ENCODE measurements around the gene OSBPL2. TPM values are rescaled to one million over a fixed set of nuclear protein-coding genes. Genes with fewer than 3 reads are reported as not detected.

OSBPL2 gene
- total and polyA plus RNA-seq, 2 donors (not counting 3 experiments of a cell fraction or from before 2014, with no cell fraction given): 13.1 to 33.0 TPM

DNA sequence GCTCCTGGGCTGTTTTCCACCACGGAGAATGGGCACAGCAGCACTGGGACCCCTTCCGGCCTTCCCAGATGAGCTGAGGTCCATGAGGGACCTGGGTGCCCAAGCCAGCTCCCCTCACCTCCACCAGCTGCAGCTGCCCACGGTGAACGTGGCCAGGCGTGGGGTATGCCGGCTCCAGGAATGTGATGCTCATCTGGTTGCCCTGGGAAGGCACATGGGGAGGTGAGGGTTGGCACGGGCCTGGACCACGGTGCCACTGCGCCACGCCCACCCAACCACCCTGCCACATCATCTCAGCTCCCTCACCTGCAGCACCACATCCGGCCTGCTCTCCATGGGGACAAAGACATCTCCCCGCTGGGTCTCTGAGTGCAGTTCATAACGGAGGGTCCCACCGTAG, 88.2 kb downstream of the OSBPL2 start:
- dilution Hi-C loops (cut with MboI; ENCODE audit: extremely low pct_ligation_motif_present, low sequenced_read_pairs): no loop called here
- CTCF ChIA-PET: interaction anchor here (0.9 to 1.5 kb wide), 2 partner anchors 37 to 56 kb away, joined by 3 to 6 read pairs; no protein-coding TSS in a partner anchor
- no peaks in the 10 kb centered on the region for H3K79me2 ChIP-seq (ENCODE audit: control insufficient read depth, insufficient read depth, low read length)
- H4K20me1 ChIP-seq (replicated peaks; ENCODE audit: control insufficient read depth, extremely low read depth, insufficient read depth, low read length): no peaks in the 10 kb centered on the region
- DNase-seq (ENCODE audit: low read depth, low spot score) (no peak), FAIRE-seq (no peak)
- POLR2A ChIA-PET: no interaction called here
- H3K27me3 ChIP-seq (ENCODE audit: control insufficient read depth in 2 of 2, insufficient read depth in 2 of 2, low read length in 2 of 2): no peaks in the 10 kb centered on the region
- H3K27ac ChIP-seq (ENCODE audit: insufficient read depth, low read depth, low read length): no peak overlapping the region
- no peak overlapping the region for H2AFZ ChIP-seq (ENCODE audit: low read depth, low read length)
- H3K9ac ChIP-seq (replicated peaks; ENCODE audit: extremely low read depth, insufficient read depth, low read length): no peak overlapping the region
- no peak for TF ChIP-seq POLR2AphosphoS5 (IDR thresholded peaks at IDR 0.05; ENCODE audit: insufficient read depth, low read depth, low read length)
- no peak for TF ChIP-seq MYC (IDR thresholded peaks at IDR 0.05; ENCODE audit: low read depth, low read length)
- no peak for TF ChIP-seq GATA2 (IDR thresholded peaks at IDR 0.05; ENCODE audit: insufficient read depth, insufficient read length, low read depth, low read length)
- TF ChIP-seq, protein P1, sequence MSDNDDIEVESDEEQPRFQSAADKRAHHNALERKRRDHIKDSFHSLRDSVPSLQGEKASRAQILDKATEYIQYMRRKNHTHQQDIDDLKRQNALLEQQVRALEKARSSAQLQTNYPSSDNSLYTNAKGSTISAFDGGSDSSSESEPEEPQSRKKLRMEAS (IDR thresholded peaks at IDR 0.05; ENCODE audit: insufficient read depth, insufficient read length): no peak
- TF ChIP-seq EZH2 (IDR thresholded peaks at IDR 0.05; ENCODE audit: borderline replicate concordance, low read depth, low read length, severe bottlenecking): no peak
- no peak for TF ChIP-seq CTCF (IDR thresholded peaks at IDR 0.05; ENCODE audit: extremely low read depth in 1 of 2, insufficient read depth in 1 of 2, low read depth in 1 of 2, low read length in 2 of 2)
- H3K4me2 ChIP-seq (ENCODE audit: insufficient read depth, low read length): no peak overlapping the region
- H3K4me1 ChIP-seq (ENCODE audit: control insufficient read depth, extremely low read depth, insufficient read depth, low read length): no peaks in the 10 kb centered on the region
- BruUV-seq (replicated peaks): no TSS peak
- H3K9me3 ChIP-seq (replicated peaks; ENCODE audit: control insufficient read depth, insufficient read depth, low read length): no peaks in the 10 kb centered on the region
- intact Hi-C loops (cut with micrococcal nuclease): no loop called here
- no peaks in the 10 kb centered on the region for H3K9me1 ChIP-seq (replicated peaks; ENCODE audit: control insufficient read depth, extremely low read depth, insufficient read depth, low read length)
- peaks cover 23 to 58% of the 10 kb centered on the region in 2 experiments for H3K36me3 ChIP-seq (ENCODE audit: control insufficient read depth in 2 of 2, extremely low read depth in 1 of 2, insufficient read depth in 2 of 2, low read length in 2 of 2)
- H3K4me3 ChIP-seq (replicated peaks in 1 of 3; ENCODE audit: insufficient read depth in 1 of 3, low read depth in 1 of 3, low read length in 3 of 3): no peak overlapping the region

Data from endothelial cell of umbilical vein (primary cell).